GM12873 (cell line): ENCODE data around the gene DSG2.

Experiments used
- TF ChIP-seq, protein P1 (sequence below): IDR thresholded peaks from 2 replicates; pipeline ENCODE4 v1.5.1; 2012; ENCODE audit warnings: low read depth, mild to moderate bottlenecking, moderate library complexity, low read length, control low read depth; ENCODE audit not compliant: insufficient read depth; ENCODE audit errors: missing control alignments

Gene DSG2

DNA sequence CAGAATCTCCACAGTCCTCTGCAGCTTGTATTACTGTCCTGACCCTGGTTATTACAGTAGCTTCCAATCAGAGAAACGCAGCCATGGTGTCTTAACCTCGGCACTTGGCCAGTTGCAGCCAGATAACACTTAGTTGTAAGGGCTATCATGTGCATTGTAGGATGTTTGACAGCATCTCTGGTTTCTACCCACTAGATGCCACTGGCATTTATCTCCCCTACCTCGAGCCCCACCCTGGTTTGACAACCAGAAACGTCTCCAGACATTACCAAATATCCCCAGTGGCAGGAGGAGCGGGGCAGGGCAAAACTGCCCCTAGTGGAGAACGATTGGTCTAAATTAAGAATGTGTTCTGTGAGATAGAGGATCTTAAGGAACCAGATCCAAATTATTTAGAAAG lies 13.1 kb downstream of the DSG2 start:
- TF ChIP-seq, protein P1, sequence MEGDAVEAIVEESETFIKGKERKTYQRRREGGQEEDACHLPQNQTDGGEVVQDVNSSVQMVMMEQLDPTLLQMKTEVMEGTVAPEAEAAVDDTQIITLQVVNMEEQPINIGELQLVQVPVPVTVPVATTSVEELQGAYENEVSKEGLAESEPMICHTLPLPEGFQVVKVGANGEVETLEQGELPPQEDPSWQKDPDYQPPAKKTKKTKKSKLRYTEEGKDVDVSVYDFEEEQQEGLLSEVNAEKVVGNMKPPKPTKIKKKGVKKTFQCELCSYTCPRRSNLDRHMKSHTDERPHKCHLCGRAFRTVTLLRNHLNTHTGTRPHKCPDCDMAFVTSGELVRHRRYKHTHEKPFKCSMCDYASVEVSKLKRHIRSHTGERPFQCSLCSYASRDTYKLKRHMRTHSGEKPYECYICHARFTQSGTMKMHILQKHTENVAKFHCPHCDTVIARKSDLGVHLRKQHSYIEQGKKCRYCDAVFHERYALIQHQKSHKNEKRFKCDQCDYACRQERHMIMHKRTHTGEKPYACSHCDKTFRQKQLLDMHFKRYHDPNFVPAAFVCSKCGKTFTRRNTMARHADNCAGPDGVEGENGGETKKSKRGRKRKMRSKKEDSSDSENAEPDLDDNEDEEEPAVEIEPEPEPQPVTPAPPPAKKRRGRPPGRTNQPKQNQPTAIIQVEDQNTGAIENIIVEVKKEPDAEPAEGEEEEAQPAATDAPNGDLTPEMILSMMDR: peak; percentile 27

GRCh38 chr18:31512203-31512764 lies 14.3 kb downstream of the DSG2 start:
- TF ChIP-seq, protein P1: no peak

GRCh38 chr18:31513189-31513935 lies 15.4 kb downstream of the DSG2 start:
- TF ChIP-seq, protein P1: no peak

GRCh38 chr18:31516437-31516836 lies 18.5 kb downstream of the DSG2 start:
- TF ChIP-seq, protein P1: no peak

DNA sequence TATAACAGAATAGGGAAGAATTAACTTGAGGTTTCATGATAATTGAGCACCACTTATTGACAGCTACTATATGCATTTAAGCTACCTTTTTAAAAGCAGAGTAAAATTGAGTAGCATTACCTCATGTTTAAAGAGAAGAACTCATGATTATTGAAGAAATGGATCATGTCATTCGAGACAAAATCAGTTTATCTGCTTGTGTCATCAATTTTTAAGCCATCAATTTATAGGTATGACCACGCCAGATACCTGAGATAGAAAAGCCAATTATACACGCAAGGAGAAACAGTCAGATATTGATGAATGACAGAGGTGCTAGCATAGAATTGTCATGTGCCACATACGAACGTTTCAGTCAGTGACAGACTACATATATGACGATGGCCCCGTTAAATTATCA lies 28.4 kb downstream of the DSG2 start:
- TF ChIP-seq, protein P1: no peak

DNA sequence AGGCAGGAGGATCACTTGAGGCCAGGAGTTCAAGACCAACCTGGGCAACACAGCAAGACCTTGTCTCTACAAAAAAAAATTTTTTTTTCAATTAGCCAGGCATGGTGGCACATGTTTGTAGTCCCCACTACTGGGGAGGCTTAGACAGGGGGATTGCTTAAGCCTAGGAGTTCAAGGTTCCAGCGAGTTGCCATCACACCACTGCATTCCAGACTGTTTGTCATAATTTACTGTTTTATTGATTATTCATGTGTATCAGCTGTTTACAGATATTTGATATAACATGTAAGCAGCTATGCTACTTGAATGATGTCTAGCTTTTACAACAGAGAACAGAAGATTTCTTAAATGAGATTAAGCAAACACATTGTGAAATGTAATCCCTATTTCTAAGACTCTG lies 35.3 kb downstream of the DSG2 start:
- TF ChIP-seq, protein P1: no peak

GRCh38 chr18:31538837-31539236 lies 40.9 kb downstream of the DSG2 start:
- TF ChIP-seq, protein P1: no peak
